Testis (tissue), 2 donors: ENCODE results near the gene ESPN.

Experiments used
- POLR2A ChIP-seq: fragments of 450-650 bp; IDR thresholded peaks from one replicate; pipeline ENCODE4 v1.6.1; 2017; ENCODE audit warnings: antibody characterized with exemption, mild to moderate bottlenecking, moderate library complexity
- TF ChIP-seq, protein P1 (sequence below), 3 experiments: fragments of 450-650 bp in 2 of 3; fragments of 200-600 bp in 1 of 3; sonication (generic) in 1 of 3; IDR thresholded peaks; one replicate each; pipeline ENCODE4 v1.5.1; 2016 to 2019; ENCODE audit warnings: antibody characterized with exemption in 3 of 3, mild to moderate bottlenecking in 2 of 3, moderate library complexity in 1 of 3

DNA sequence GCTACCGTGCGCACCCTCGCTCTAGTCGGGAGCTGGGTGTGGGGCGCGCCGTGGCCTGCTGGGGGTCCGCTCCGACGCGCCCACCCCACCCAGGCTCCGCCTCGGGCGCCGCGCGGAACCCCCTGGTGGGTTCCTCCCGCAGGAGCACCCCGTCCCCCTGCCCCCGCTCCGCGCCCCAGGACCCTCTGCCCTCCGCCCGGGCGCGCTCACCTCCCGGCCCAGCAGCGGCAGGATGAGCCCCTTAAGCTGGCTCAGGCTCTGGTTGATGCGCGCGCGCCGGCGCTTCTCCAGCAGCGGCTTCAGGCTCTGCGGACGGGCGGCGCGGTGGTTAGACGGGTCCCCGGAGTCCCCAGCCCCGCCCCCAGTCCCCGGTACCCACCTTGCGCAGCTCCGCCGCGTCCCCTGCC is 5.2 kb upstream of the ESPN start:
- TF ChIP-seq, protein P1, sequence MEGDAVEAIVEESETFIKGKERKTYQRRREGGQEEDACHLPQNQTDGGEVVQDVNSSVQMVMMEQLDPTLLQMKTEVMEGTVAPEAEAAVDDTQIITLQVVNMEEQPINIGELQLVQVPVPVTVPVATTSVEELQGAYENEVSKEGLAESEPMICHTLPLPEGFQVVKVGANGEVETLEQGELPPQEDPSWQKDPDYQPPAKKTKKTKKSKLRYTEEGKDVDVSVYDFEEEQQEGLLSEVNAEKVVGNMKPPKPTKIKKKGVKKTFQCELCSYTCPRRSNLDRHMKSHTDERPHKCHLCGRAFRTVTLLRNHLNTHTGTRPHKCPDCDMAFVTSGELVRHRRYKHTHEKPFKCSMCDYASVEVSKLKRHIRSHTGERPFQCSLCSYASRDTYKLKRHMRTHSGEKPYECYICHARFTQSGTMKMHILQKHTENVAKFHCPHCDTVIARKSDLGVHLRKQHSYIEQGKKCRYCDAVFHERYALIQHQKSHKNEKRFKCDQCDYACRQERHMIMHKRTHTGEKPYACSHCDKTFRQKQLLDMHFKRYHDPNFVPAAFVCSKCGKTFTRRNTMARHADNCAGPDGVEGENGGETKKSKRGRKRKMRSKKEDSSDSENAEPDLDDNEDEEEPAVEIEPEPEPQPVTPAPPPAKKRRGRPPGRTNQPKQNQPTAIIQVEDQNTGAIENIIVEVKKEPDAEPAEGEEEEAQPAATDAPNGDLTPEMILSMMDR (IDR thresholded peaks at IDR 0.05): no peak
- no peak for TF ChIP-seq POLR2A
